HG03520 (cell line): ENCODE results near the gene FAM222A.

ENCODE experiments used
- ATAC-seq: cut with Tn5 transposase; IDR thresholded peaks from one replicate; pipeline ENCODE4 v1.9.1; 2021; ENCODE audit warnings: mild to moderate bottlenecking, moderate library complexity; ENCODE audit not compliant: unreplicated experiment

FAM222A gene

DNA sequence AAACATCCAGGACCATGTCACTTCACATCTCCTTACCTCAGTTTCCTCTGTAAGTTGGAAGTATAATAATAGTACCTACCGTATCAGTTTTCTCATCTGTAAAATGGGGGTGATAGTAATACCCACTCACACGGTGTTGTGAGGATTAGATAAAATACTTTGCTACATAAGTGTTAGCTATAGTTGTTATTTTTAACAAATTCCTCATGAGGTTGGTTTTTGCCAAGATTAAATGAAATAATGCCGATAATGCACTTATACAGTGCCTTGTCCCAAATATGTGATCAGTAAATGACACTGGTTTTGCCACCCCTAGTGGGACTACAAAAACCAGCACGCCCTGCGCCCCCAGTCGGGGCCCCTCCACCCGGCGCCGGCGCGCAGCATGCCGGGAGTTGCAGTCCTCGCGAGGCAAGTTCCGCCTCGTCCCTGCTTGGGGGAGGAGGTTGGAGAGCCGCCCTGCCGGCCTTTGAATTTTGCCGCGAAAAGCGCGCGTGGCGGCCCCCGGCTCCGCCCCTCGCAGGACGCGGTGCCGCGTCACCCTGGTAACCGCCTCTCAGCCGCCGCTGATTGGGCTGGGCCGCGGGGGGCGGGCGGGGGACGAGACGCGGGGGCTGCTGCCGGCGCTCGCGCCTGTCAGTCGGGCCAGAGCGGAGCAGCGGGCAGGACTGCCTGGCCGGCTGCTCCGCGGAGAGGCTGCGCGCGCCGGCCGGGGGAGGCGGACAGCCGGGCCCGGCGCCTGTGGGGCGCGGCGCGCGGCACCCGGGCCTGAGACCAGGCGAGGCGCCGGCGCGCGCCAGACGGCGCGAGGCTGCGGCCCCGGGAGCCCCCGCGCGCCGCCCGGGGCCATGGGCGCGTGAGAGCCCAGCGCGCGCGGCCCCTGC lies at the start of gene FAM222A:
TSS of gene FAM222A (plus strand) at position 639 of the 884 bp plus-strand sequence. CDS start 30,322 bp downstream, outside the sequence.
- peak; percentile 76 for ATAC-seq

DNA sequence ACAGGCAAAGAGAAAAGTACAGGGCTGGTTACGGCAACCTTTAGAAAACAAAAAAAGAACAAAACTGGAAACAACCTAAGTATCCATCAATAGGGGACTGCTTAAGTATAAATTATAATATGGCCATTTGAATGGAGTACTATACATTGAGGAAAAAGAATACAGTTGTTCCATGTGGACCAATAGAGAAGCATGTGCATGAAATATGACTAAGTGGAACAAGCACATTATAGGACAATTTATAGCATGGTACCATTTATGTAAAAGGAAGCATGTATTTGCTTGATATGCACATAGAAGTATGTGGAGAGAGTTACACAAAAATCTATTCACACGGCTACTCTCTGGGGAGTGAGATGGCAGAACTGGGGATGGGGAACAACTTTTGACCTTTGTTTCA lies 49.2 kb upstream of the FAM222A start:
- no peak for ATAC-seq

DNA sequence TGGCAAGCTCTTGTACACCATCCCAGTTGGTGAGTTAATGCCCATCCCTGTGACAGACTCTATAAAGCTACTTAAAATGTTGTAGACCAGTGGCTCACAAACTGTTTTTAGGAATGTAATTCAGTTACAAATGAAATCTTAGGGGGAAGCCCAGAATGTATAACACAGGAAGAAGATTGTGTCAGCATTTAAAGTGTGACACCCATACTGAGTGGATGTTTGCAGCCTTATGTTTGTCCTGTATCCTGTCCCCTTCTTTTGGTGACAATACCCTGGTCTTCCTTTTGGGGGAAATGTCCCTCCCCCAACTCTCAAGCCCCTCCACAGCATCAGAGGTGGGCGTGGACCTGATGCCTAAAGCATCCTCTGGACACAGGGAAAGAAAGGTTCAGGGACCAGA lies 47.6 kb upstream of the FAM222A start:
- no peak for ATAC-seq

DNA sequence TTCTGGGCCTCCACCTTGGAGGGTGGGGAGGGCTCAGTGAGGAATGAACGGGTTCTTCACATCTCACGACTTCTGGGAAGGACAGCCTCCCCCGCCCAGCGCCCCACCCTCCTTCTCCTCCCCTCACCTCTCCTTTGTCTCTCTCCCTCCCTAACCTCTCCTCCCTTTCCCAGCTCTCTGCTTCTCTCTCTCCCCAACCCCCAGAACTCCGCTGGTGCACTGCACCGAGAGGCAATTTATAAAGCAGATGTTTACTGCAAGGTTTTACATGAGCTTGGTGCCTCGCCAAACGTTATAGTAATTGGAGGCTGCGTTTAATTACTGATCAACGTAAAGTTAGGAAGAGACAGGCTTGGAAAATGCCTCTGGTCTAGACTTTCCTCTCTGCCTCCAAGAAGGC lies 42.9 kb upstream of the FAM222A start:
- no peak for ATAC-seq

DNA sequence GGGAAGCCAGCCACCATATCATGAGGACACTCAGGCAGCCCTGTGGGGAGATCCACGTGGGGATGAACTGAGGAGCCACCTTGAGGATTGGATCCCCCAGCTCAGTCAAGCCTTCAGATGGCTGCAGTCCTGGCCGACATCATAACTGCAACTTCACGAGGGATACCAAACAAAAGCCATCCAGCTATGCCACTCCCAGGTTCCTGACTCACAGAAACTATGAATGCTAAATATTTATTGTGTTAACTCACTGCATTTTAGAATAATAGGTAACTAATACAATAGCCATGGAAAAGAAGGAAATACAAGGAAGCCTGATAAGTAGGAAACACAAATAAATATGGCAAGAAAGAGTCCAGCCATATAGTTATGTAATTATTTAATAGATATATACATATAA lies 42.1 kb upstream of the FAM222A start:
- no peak for ATAC-seq

DNA sequence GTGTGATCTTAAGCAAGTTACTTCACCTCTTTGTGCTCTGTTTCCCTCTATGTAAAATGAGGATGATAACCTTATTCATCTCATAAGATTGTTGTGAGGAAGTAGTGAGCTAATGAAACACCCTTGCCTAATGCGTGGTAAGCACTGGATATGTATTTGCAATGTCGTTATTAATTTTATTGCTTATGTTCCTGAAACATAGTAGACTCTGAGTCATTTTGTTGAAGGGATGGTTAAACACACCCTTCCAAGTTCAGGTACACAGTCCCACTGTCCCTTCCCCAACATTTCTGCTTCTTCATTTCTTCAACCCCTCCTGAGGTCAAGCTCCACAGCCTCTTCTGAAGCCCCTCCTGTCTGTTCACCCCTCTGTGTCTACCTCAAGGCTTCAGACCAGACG lies 40.2 kb upstream of the FAM222A start:
- ATAC-seq = no peak

DNA sequence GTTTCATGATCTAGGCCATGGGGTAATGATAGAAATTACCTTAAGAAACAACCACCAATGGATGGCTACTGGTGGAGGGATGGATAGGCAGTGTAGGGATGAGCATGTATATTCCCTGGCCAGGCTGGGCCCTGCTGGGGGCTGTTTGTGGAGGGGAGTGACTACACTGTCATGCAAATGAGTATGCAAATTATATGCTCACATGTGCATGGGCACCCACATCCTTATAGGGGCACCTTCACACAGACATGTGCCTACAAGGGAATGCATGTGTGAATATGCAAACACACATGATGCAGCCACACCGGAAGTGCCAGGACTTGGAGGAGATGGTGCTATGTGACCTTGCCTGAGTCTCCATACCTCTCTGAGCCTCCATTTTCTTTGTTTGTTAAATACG lies 39.7 kb upstream of the FAM222A start:
- no peak for ATAC-seq

DNA sequence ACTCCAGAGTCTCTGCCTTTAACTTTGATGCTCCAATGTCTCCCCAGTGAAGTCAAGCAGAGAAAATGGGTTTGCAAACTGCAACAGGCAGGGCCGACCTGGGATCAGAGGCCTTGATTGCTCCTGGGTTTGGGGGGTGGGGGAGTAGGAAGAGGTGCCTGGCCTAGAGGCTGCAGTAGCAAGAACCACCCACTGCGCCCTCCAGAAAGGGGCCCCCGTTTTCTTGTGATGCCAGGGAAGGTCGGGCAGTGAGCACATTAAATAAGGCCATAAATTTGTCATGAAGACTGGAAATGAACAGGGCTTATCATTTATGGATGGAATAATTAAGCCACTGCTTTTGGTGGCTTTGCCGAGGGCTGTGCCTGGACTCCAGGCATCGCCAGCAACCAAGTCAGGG lies 38.2 kb upstream of the FAM222A start:
- no peak for ATAC-seq

DNA sequence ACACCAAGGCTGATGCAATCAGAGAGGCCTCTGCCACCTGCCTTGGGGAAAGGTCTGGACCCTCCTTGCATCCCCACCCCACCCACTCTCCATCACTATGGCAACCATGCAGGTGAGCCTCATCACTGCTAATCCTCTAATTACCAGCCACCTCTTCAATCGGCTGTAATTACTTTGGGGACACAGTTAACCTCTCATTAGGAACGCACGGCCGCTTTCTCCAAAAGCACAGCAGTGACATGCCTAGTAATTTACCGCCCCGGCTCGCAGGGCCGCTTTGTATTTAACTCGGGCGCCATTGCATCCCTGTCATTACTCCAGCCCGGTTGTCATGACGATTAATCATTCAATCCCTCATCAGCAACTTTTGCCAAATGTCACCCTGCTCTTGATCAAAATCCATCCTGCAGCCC lies 36.3 kb upstream of the FAM222A start:
- no peak for ATAC-seq

DNA sequence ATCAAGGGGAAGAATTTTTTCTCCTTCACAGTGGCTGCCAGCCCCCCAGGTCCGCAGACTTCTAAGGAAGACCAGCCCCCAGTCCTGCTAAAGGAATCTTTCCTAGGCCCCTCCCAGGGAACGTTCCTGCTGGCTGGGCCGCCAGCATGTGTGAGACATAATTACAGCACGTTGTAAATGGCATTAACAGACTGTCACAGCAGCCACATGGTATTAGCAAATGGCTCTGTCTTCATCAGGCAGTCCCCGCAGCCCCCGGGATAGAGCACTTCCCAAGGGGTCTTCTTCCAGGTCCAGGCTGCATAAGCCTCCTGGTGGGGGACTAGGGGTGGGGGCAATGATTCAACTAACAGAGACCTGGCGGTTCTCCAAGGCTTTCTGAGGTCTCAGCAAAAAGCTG lies 34.9 kb upstream of the FAM222A start:
- ATAC-seq = no peak

DNA sequence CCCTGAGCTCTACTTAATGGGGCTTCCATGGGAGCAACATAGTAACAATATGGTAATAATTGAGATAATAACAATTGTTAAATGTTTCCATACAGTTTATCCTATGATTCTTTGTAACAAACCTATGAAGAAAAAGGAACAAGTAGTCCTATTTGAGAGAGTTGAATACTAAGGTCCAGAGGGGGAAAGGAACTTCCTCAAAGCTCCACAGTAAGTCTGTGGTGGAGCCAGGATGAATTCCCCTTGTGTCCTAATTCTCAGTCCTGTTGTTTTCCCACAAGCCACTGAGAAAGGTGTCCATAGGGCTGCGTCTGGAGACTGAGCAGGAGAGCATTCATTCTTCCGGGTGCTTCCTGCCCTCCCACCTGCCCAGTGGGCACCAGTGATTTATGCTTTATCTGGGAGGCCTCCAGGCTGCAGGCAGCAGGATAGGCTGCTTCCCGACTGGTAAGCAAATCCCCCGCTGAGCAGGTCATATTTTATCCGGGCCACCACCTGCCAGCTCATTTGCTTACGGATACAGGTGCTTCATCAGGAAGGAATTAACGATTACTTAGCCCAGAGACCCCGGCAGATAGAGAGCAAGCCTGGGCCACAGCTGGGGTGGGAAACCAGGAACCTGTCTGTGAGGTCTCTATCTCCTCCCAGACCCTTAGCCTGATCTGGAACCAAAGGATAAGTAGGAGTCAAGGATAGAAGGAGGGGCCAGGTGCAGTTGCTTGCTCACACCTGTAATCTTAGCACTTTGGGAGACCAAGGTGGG lies 33.9 kb upstream of the FAM222A start:
- ATAC-seq = no peak

DNA sequence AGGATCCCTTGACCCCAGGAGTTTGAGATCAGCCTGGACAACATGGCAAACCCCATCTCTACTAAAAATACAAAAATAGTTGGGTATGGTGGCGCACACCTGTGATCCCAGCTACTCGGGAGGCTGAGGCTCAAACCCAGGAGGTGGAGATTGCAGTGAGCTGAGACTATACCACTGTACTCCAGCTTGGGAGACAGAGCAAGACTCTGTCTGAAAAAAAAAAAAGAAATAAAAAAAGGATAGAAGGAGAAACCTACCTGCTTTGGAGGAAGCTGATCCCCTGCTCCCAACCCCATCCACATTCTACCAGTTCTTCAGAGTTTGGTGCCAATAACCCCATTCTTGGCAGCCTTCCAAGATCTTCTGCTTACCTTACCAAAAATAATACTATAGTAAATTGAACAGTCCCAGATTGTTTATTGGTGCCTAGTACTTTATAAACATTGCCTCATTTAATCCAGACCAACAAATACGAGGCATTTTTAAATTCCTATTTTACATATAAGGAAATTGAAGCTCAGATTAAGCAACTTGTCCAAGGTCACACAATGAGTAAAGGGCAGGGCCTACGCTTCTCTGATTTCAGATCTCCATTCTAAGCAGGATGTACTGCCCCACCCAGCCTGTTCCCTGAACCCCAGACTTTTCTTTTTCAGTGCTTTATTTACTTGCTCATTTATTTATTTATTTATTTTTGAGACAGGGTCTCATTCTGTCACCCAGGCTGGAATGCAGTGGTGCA lies 33.2 kb upstream of the FAM222A start:
- ATAC-seq = no peak

DNA sequence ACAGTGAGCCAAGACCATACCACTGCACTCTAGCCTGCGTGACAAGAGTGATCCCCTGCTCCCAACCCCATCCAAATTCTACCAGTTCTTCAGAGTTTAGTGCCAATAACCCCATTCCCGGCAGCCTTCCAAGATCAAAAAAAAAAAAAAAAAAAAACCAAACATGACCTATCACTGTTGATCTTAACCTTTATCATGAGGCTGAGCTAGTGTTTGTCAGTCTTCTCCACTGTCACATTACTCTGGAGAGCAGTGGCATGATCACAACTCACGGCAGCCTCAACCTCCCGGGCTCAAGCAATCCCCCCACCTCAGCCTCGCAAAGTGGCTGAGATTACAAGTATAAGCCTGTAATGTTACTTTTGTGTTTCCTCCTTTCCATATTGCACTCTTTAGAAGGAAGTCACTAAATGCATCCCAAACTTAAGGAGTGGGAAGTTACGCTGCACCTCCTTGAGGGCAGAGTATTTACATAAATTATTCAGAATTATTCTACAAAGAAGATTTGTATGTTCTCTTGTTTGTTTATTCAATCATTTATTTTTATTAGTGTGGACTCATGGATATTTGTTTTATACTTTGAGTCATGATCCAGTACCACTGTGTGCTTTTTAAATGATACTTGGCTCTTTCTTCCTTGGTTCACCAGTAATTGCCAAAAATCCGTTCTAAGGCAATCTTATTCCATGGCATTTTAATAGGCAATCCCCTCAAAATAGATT lies 31.5 kb upstream of the FAM222A start:
- ATAC-seq = no peak

DNA sequence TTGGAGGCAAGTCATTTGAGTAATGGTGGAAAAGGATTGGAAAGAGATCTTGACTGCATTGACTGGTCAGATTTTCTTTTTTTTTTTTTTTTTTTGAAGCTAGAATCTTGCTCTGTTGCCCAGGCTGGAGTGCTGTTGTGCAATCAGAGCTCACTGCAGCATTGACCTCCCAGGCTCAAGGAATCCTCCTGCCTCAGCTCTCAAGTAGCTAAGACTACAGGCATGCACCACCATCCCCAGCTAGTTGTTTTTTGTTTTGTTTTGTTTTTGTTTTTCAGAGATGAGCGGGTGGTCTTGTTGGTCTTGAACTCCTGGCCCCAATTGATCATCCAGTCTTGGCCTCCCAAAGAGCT lies 30.9 kb upstream of the FAM222A start:
- ATAC-seq = no peak

DNA sequence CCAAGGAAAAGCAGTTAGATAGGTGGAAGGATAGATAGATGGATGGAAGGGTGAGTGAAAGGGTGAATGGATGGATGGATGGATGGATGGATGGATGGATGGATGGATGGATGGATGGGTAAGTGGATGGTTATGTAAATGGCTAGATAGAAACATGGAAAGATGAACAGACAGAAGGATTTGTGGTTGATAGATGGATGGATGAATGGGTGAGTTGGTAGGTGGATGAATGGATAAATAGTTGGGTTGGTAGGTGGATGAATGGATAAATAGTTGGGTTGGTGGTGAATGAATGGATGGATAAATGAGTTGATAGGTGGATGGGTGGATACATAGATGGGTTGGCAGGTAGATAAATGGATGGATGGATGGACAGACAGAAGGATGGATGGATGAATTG lies 30.3 kb upstream of the FAM222A start:
- no peak for ATAC-seq

DNA sequence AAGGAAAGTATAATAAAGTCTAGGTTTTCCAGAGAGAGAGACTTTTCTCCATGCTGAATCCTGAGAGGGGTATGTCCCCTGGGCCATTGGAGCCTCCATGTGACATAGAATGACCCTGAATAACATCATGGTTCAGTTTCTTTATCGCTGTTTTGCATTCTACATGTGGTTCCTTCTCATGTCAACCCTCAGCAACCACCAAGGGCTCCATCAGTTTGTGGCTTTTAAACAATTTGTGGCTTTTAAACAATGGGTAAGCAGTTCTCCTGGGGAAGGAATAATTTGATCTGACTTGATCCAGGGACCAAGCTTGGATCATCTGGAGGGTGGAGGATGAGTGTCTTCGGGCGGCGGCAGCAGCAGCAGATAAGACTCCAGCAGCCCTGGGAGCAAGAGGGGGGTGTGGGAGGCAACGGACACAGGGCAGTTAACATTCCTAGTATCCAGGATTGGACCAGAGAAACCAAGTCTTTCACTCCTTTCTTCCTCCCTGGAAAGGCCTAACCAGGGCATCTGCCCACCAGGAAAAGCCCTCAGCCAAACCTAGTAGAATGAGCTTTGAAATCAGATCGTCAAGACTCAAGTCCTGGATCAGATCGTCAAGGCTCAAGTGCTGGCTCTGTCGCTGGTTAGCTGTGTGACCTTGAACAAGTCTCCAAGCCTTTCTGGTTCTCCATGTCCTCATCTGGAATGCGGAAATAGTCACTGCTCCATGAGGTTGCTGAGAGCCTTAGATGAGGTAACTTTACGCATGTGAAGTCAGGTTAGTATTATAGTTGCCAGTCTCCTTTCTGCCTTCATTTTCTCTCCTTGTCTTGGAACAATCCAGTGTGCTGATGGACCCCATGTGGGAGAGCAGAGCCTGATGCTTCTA lies 27.8 kb upstream of the FAM222A start:
- no peak for ATAC-seq

DNA sequence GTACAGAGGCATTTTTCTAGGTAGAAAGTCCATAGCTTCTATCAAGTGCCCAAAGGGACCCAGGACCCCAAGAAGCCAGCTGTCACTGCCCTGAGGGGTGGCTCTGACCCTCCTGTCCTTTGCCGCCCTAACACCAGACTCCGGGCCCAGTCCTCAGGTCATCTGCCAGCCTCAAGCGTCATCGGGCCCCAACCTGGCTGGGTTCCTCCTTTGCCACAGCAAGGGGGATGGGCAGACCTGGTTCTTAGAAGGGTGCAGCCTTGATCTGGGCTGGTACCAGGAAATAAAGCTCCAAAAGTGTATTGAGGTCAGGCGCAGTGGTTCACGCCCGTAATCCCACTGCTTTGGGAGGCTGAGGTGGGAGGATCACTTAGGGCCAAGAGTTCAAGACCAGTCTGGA lies 27.1 kb upstream of the FAM222A start:
- no peak for ATAC-seq

DNA sequence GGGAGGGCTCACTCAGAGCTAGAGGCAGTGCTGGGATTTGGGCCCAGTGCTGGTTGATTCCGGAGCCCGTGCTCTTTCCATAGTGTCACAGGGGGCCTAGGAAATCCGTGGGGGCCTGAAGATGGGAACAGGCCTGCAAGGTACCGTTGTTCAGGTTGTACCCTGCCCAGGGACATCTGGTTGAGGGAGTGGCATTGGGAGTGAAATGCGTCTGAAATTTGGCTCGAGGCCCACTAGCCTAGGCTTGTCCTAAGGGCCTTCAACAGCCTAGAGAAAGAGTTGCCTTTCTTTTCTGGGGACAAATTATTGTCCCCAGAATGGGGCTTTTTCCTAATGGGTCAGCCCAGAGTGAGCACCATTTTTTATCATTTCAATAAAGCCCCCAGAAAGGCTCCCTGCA lies 26.4 kb upstream of the FAM222A start:
- ATAC-seq = no peak

DNA sequence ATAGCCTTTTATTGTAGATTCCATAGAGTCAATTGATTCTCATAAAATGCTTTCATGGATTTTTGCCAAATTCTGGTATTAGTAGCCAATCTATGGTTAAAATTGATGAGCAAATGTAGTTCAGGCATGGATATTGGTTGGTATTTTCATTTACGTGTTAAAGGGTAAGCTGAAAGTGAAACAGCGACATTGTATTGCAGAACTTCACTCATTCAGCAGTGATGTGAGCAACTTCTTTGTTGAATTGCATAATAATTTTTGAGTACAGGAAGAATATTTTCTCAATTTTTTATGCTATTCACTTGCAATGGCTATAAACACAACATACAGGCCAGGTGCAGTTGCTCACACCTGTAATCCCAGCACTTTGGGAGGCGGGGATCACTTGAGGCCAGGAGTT lies 24.2 kb upstream of the FAM222A start:
- ATAC-seq = no peak

DNA sequence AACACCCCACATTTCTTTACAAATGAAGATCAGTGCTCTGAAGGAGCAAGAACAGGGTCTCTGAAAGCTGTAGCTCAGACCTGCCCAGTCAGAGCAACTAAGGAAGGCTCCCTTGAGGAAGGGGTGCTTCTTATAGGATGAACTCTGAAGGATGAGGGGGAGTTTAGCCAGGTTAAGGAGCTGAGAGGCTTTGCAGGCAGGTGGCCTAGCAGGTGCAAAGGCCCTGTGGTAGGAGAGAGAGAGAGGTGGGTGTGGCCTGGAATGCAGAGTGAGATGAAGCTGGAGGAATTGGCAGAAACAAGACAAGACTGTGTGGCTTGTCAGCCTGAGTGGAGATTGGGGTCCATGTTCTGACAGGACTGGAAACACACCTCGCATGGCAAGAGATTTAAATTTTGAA lies 20.5 kb upstream of the FAM222A start:
- ATAC-seq = no peak
